Measurements from ENCODE around the gene TRAPPC6A.

TRAPPC6A gene

DNA sequence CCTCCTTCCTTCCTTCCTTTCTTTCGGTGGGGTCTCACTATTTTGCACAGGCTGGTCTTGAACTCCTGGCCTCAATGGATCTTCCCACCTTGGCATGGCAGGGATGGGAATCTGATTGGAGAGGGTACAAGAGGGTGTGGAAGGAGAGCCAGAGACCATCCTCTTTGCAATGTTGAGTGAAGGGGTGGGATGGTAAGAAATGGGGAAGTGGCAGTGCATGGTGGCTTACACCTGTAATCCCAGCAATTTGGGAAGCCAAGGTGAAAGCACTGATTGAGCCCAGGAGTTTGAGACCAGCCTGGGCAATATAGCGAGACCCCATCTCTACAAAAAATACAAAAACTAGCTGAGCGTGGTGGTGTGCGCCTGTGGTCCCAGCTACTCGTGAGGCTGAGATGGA lies 6.1 kb upstream of the TRAPPC6A start:
- DNase-seq = no peak

DNA sequence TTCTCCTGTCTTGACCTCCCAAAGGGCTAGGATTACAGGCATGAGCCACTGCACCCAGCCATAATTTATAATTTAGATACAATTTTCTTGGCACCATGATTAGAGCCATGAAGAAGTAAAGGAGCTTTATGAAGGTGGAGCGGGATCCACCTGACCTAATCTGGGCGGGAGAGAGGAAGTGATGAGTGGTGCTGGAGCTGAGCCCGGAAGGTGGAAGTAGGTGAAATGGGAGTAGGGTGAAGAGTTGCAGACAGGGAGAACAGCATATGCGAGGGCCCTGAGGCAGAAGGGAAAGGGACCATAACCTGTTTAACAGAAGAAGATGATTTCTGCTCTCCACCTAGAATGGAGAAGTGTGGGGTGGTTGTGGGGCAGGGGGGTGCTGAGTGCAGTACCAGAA lies 4.7 kb upstream of the TRAPPC6A start:
- no peak for DNase-seq

DNA sequence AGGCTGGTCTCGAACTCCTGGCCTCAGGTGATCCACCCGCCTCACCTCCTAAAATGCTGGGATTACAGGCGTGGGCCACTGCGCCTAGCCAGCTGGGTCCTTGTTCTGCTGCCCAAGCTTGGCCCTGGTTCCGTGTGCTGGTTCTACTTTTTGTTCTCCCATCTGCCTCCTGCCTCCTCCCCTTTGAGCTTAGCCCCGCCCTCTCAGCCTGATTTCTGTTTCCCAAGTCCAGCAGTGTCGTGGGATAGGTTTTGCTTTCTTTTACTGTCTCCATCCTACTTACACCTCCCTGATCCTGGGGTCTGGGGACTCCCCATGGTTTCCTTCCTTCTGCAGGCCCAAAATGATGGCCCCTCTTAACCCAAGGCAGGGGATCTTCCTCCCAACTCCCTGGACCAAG lies 2.9 kb upstream of the TRAPPC6A start:
- no peak for DNase-seq

DNA sequence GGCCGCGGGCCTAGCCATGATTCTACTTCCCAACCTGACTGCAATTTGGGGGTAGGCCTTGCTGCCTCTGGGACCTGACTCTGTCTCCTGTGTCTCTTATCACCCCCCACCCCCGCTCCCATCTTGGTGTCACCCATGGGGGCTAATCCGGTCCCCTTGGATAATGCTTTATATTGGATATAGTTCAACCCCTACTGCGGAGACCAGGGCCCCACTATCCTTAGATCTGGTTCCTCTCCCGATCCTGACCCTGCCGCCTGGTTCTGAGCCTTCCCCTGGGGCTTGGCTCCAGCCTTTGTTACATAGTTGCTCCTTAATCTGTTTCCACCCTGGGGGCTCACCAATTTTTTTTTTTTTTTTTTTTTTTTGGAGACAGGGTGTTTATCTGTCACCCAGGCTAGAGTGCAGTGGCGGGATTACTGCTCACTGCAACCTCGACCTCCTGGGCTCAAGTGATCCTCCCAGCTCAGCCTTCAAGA lies 1.9 kb upstream of the TRAPPC6A start:
- DNase-seq = no peak

DNA sequence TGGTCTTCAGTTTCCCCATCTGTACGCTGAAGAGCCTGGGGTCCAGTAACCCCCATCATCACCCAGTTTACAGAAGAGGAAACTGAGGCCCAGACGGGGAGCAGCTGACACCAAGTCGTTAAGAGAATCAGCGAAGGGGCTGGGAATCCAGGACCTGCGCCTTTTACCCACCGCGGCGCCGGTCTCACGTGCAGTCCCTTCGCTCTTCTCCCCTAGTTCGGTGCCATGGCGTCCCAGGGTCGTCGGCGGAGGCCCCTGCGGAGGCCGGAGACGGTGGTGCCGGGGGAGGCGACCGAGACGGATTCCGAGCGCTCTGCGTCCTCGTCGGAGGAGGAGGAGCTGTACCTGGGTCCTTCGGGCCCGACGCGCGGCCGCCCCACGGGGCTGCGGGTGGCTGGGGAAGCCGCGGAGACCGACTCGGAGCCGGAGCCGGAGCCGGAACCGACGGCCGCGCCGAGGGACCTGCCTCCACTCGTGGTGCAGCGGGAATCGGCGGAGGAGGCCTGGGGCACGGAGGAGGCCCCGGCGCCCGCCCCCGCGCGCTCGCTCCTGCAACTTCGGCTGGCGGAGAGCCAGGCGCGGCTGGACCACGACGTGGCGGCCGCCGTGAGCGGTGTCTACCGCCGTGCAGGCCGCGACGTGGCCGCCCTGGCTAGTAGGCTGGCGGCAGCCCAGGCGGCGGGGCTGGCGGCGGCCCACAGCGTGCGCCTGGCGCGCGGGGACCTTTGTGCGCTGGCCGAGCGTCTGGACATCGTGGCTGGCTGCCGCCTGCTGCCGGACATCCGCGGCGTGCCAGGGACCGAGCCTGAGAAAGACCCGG lies 1.2 kb upstream of the TRAPPC6A start:
- no peak for DNase-seq

DNA sequence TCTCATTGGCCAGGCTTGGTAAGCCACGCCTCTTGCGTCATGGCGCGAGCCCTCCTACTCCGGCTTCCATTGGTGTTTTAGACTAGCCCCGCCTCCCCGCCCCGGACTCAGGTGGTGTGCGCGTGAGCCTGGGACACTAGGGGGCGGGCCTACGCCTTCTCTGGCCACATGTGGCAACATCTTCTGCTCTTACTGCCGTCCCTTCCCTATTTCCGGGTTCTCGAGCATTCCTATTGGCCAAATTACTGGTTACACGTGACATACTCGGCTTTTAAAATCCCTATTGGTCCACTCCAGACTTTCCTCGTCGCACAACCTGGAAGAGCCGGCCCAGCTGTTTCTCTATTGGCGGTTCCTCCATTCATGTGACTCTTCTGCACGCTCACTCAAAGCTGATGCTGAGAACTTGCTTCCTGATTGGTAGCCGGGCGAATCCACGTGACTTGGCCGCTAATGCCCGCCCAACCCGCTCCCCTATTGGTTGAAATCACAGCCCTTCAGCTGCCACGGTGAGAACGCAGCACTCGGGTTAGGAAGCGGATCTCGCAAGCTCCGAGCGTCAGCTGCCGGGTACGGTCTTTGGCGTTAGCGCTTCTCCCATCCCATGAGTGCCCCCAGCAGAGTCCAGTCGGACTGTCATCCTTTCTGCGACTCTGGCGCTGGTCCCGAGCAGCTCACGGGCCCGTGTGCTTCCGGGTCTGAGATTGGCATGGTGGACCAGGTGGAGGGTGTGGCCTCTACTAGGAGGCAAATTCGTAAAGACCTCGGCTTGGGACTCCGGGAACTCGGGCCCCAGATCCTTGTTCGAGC lies 430 bp upstream of the TRAPPC6A start, which contains the start of gene BLOC1S3:
BLOC1S3 (plus strand) TSS at position 523 of the 810 bp plus-strand sequence. CDS start 513 bp downstream, outside the sequence.
- DNase-seq = peak; percentile 95 to 100

DNA sequence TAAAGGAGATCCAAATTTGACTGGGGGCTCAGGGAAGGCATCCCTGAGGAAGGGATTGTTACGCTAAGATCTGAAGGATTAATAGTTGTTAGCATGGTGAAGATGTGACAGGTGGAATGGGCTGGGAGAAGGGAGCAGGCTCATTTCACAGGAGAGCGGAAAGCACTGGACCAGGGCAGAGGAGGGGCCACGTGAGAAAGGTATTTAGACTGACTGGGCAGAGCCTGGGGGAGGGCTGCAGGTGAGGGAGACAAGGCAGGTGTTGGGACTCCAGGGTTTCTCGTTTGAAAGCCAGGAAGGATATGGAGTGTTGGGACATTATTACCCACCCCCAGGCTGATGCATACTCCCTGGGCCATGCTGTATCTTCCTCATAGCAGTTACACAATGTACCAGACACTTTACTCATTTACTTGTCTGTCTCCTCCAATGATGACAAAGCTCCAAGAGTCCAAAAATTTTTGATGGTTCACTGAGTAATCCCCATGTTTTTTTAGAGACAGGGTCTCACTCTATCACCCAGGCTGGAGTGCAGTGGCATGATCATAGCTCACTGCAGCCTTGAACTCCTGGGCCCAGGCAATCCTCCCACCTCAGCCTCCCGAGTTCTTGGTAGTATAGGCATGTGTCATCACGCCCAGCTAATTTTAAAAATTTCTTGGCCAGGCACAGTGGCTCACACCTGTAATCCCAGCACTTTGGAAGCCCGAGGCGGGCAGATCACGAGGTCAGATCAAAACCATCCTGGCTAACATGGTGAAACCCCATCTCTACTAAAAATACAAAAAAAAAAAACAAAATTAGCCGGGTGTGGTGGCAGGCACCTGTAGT lies 2.3 kb downstream of the TRAPPC6A start:
- DNase-seq = no peak

DNA sequence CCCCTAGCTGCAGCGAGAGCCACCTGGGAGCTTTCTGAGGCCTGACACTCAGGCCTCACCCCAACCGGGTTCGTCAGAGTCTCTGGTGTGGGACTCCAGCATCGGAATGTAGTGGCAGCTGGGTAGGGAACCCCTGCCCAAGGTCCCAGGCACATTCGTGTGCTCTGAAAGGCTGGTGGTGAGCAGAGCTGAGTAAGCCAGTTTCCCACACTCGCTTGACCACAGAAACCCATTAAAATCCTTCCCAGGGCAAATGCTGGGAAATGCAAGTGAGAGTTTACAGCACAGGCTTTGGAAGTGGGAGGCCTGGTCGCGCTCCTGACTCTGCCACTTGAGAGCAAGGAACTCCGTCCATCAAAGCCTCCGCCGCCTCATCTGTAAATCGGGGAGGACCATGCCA lies 4.2 kb downstream of the TRAPPC6A start:
- DNase-seq = no peak

DNA sequence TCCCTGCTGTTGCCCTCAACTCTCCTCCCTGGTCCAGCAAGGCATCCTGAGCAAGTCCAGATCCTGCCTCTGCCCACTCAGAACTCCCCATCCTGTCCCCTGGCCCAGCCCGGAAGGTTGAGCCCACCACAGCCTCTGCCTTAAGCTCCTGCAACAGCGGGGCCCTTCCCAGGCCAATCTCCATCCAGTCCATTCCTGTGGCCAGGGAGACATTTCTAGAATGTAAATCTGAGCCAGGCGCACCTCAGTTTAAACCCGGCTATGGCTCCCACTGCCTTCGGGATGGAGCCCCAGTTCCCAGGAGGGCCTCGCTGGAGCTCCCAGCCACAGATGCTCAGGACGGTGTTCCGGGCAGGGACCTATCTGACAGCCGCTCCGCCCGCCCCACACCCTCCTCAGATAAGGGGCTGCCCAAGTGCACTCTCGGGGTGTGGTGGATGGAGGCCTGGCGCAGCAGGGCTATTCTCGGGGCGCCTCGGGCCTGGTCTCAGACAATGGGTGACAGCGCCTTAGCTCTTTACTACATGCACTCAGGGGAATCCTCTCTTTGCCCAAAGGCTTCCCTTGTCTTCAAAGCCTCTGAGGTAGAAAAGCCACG lies 5.3 kb downstream of the TRAPPC6A start:
- DNase-seq = no peak

DNA sequence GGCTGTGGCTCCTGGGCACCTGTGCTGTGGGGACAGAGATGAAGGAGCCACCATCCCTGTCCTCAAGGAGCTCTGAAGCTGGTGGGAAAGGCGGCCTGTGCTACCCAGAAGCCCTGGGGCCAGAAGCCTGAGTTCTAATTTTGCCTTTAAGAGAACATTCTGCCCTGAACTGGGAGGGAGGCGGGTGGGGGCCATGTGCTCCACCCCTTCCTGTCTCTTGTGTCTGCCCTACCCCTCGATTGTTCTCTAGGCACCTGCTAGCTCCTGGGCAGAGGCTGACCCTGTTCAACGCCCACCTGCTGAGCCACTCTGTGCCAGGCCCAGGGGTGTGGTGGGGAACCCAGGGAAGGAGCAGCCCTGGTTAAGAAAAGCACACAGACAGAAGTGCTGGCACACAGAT lies 5.9 kb downstream of the TRAPPC6A start:
- DNase-seq = no peak

DNA sequence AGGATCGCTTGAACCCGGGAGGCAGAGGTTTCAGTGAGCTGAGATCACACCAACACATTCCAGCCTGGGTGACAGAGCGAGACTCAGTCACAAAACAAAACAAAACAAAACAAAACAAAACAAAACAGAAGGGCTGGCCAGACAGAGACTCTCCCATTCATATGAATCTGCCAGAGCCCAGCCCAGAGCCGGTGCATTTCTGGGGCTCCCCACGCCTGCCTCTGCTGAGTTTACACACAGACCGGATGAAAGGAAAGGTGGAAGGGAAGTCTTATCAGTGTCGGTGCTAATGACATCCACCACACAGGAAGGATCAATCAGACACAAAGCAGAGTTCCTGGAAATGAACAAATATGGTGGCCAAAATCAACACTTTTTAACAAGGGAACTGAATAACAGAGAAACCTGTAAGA lies 6.8 kb downstream of the TRAPPC6A start:
- peak in 1 of 2 donors; percentile 18 for DNase-seq

DNA sequence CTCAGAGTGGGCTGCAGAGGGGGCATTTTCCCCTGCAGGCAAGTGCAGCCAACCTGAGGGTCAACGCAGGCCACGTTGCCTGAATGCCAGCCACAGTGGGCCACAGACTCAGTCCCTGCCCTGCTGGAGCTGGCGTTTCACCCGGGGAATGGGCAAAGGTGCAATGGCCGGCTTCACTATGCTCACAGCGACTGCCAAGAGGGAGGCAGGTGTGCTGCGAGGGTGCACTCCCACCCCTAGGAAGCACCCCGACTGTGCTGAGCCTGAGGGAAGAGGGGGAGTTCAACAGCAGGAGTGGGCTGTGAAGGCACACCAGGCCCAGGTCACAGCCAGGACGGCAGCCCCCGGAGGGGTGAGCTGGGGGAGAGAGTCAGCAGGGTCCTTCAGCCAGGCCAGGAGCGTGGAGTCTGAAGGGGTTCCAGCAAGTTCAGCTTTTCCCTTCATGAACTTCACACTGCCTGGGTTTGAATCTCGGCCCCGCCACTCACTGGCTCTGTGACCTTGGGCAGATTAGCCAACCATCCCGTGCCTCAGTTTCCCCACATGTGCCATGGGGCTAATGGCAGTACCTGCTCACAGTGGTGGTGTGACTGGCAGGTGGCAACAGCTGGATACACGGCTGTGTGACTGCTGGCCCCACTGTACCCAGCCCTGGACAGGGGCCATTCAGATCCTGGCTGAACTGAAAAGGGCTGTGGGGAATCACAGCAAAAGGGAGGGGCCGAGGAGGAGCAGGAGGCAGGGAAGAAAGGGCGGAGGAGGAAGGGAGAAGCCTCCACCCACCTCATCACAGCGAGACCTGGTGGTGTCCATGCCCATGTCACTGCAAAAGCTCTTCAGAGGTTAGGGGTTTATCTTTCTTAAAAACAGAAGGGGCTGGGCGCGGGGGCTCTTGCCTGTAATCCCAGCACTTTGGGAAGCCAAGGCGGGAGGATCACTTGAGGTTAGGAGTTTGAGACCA lies 7.6 kb downstream of the TRAPPC6A start:
- DNase-seq = no peak

DNA sequence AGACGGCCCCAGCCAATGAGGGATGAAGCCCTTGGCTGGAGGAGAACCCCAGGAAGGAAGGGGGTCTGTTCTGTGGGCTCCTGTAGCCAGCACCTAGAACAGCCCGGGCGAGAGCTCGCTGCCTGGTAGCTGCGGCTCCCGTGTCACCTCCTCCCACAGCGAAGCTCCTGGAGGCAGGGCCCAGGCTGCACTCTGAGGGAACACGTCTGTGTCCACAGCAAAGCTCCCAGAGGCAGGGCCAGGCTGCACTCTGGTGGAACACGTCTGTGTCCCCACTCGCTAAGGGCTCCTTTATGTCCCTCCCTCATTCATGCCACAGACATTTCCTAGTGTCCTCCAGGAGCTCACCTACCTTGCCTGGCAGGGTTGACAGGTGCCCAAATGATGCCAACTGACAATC lies 8.4 kb downstream of the TRAPPC6A start:
- DNase-seq = no peak

DNA sequence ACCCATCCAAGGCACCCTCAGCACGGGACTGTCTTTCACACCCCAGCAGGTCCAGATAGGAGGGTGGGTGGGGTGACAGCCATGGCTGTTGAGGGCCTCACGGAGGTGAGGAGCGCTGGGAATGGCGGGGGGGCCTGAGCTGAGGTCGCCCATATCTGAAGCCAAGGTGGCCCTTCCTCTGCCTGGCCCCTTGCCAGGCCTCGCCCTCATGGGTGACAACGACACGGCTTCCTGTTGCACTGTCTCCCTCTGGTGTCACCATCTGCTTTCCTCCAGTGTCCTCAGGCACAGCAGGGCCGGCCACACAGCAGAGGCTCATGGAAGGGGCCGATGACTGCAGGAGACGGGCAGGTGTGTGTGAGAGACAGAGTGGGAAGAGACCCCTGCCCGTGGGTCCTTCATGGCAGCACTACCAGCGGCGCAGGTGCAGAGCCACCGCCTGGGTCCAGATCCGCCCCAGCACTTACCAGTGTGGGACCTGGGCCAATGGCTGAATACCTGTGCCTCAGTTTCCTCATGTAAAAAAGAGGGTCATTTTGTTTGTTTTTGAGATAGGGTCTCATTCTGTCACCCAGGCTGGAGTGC lies 9.2 kb downstream of the TRAPPC6A start:
- no peak for DNase-seq

DNA sequence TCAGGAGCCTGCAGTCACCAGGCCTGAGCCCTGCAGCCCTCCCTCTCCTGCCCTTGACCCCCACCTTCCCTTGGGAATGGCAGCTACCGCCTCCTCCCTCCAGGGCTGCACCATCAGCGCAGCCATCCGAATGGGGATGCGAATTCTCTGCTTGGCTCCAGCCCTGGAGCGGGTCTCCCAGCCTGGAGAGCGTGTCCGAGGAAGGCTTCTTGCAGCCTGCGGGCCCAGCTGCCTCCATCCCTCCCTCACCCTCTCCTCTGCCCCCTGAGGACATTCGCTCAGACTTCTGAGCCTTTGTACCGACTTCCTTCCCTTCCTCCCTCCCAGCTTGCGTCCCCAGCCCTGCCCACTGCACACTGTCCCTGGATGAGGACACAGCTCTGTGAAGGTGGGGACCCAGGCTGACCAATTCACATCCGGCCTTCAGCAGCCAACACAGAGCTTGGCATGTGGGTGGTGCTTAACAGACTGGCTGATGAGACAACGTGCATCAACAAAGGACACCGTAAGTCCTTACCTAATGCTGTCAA lies 11.2 kb downstream of the TRAPPC6A start:
- DNase-seq = no peak

DNA sequence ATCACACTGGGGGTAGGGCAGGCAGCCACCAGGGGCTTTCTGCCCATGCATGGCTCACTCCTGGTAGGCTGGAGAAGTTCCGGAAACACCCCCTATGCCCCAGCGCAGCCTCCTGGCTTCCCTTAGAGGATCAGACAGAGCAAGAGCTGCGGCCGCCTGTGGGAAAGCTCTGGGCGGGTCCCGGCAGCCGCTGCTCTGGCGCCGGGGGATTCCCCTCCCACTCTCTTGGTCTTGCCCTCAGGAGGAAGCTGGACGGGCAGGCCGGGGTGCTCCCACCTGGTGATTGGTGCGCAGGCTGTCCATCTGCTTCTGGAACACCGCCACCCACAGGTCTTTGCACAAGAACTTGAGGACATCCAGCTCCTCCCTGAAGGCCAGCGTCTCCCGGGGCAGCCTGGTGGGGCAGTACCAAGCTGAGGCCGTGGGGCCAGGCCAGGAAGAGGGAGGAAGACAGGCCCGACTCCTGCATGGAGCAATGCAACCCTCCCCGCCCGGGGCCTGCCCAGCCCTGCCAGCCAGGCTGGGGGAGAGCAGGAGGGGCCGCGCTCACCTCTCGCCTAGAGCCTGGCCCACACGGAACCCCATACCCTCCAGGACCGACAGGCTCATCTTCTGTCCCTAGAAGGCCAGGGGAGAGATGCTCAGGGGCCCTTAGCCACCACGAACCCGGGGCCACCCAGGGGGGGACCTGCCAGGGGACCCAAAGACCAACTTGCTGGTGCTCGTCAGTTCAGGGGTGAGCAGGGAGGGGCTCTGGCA lies 13.3 kb downstream of the TRAPPC6A start:
- DNase-seq = peak; percentile 24 to 45

DNA sequence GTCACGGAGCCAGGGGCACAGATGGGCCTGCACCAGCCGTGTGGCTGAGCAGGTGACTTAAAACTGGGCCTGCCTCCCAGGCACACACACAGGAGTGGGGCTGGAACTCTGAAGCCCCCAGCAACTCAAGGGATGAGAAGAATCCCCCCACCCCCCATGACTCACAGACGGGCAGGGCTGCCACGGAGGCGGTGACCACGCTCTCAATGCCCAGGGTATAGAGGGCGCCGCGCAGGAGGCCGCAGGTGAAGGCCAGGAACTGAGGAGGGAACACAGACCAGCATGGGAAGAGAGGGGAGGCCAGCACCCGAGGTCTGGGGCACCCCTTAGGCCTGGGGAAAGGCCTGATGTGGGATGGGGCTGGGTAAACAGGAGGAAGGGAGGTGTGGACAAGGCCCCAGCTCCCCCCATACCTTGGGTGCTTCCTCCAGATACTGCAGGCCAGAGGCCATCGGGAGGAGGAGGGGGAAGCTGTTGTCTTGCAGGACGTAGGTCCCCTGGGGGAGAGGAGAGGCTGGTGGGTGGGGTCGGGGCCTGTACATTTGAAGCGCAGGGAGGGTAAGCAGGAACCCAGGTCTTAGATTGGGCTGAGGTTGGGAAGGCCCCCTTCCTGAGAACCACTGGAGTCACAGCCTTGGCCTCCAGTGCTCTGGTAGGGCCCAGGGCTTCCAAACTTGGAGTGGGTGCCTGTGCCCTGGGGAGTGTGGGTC lies 14.1 kb downstream of the TRAPPC6A start:
- no peak for DNase-seq

DNA sequence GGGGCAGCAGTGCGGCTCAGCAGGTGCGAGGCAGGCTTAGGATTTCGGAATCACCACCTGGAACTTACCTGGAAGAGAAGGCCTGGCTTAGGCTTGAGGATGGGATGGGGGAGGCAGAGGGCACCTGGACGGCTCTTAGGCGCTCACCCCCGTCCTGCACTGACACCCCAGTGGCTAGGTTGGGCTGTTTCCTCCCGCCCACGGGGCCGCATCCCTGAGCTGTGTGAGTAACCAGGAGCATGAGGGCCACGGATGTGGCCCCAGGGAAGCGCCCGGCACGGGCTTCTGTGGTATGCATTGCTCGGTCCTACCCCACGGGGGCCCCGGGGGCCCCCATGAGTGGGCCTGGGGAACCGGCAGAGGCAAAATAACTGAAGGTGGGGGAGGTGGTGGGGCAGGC lies 14.9 kb downstream of the TRAPPC6A start:
- no peak for DNase-seq

DNA sequence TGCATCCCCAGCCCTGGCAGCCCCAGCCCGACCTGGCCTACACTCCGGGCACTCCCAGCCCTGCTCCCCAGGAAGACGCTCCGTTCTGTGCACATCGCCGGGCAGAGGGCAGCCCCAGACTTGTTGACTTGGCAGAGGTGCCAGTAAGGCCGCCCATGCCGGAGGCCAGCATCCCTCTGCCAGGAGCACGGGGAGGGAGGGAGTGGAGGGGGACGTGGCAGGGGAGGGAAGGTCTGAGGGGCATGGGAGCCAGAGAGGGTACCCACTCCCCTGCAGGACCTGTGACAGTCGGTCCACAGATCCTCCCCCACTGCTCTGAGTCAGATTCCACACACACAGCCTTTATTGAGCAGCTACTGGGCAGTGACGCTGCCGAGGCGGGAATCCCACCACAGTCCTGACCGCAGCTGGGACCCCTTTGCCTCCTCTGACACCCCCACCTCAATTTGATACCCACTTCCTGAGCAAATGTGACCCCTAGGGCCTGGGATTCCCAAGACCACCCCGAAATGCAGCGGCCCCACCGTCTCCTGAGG lies 15.4 kb downstream of the TRAPPC6A start:
- DNase-seq = no peak

Measured in bone marrow (tissue), 2 donors.